K562 (cell line): ENCODE measurements around the gene IFNGR1.

Source experiments
- CCAR2 ChIP-seq: fragments of 200-400 bp; formaldehyde crosslinking; IDR thresholded peaks from 2 replicates; pipeline ENCODE4 v1.6.1; 2017; ENCODE audit warnings: mild to moderate bottlenecking, low read depth, low read length
- FOXJ2 ChIP-seq: fragments of 200-800 bp; sonication (Bioruptor generic); IDR thresholded peaks from 2 replicates; pipeline ENCODE4 v1.6.1; 2016; ENCODE audit warnings: missing genetic modification characterization, missing compliant biosample characterization
- KDM1A ChIP-seq, 2 experiments: fragments of 450-650 bp; IDR thresholded peaks; 2 replicates each; pipeline ENCODE4 v1.6.1; 2016; ENCODE audit warnings: mild to moderate bottlenecking in 2 of 2
- NKRF ChIP-seq: fragments of 450-650 bp; IDR thresholded peaks from 2 replicates; pipeline ENCODE4 v1.6.1; 2016; ENCODE audit warnings: borderline replicate concordance
- PATZ1 ChIP-seq: fragments of 250-450 bp; sonication (Bioruptor Pico); IDR thresholded peaks from 2 replicates; pipeline ENCODE4 v1.5.0; 2020; ENCODE audit warnings: mild to moderate bottlenecking, borderline replicate concordance
- PBX2 ChIP-seq, 2 experiments: IDR thresholded peaks in 1 of 2; conservative IDR thresholded peaks in 1 of 2; 2 replicates each; pipeline ENCODE4 v1.6.1; 2016; ENCODE audit warnings: low read depth in 2 of 2, mild to moderate bottlenecking in 1 of 2, missing compliant biosample characterization in 1 of 2, missing genetic modification characterization in 1 of 2, moderate library complexity in 1 of 2
- TAF1 ChIP-seq: IDR thresholded peaks from 2 replicates; pipeline ENCODE4 v1.6.1; 2011; ENCODE audit warnings: mild to moderate bottlenecking, low read length, moderate library complexity; ENCODE audit not compliant: insufficient read depth, control insufficient read depth, severe bottlenecking; ENCODE audit errors: extremely low read depth
- TCF7 ChIP-seq: sonication (generic); IDR thresholded peaks from 2 replicates; pipeline ENCODE4 v1.6.1; 2016; ENCODE audit warnings: antibody characterized with exemption, borderline replicate concordance
- ZBTB8A ChIP-seq: fragments of 450-650 bp; IDR thresholded peaks from 2 replicates; pipeline ENCODE4 v1.6.1; 2018; ENCODE audit warnings: mild to moderate bottlenecking, moderate library complexity; ENCODE audit not compliant: partially characterized antibody
- TF ChIP-seq, protein P1 (sequence below), 3 experiments: IDR thresholded peaks in 2 of 3; conservative IDR thresholded peaks in 1 of 3; 2 replicates each; pipeline ENCODE4 v1.5.1; 2011 to 2012; ENCODE audit warnings: low read length in 3 of 3, mild to moderate bottlenecking in 3 of 3, control low read depth in 2 of 3, improper control_type of control experiment in 1 of 3, inconsistent platforms in 1 of 3, low read depth in 1 of 3, mixed read lengths in 1 of 3, moderate library complexity in 1 of 3; ENCODE audit not compliant: insufficient read depth in 2 of 3

DNA sequence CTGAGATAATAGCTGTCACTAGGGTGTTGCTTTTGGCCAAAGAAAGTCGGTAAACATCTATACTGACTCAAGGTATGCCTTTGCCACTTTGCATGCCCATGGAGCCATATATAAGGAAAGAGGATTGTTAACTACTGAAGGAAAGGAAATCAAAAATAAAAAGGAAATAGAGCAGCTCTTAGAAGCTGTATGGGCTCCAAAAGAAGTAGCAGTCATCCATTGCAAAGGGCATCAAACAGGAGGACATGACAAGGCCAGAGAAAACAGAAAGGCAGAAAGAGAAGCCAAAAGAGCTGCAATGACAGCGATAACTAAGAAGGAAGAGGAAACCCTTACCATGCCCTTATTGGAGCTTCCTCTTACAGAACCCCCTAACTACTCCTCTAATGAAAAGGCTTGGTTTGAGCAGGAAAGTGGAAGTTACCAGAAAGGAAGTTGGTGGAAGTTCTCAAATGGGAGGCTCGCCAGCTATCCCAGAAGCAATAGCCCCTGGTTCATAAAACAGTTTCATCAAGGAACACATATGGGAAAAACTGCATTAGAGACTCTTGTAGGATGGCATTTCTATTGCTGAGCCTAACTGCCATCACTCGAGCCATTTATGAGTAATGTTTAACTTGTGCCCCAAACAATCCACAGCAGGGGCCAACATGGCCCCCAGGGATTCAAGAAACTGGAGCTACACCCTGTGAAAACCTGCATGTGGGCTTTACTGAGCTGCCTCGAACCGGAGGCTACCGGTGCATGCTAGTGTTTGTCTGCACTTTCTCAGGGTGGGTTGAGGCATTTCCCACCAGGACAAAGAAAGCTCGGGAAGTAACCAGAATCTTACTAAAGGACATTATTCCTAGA lies 52.7 kb downstream of the IFNGR1 start:
- TF ChIP-seq FOXJ2 (tag), result no peak
- TF ChIP-seq KDM1A (IDR thresholded peaks at IDR 0.05), result no peak
- no peak for TF ChIP-seq PATZ1 (CRISPR knock-in tag)
- no peak for TF ChIP-seq PBX2 (CRISPR knock-in tag; IDR thresholded peaks at IDR 0.05; ENCODE audit: low read depth)
- TF ChIP-seq PBX2 (tag; conservative IDR thresholded peaks at IDR 0.05; ENCODE audit: low read depth), result no peak
- TF ChIP-seq CCAR2, result no peak
- no peak for TF ChIP-seq TCF7
- TF ChIP-seq, protein P1, sequence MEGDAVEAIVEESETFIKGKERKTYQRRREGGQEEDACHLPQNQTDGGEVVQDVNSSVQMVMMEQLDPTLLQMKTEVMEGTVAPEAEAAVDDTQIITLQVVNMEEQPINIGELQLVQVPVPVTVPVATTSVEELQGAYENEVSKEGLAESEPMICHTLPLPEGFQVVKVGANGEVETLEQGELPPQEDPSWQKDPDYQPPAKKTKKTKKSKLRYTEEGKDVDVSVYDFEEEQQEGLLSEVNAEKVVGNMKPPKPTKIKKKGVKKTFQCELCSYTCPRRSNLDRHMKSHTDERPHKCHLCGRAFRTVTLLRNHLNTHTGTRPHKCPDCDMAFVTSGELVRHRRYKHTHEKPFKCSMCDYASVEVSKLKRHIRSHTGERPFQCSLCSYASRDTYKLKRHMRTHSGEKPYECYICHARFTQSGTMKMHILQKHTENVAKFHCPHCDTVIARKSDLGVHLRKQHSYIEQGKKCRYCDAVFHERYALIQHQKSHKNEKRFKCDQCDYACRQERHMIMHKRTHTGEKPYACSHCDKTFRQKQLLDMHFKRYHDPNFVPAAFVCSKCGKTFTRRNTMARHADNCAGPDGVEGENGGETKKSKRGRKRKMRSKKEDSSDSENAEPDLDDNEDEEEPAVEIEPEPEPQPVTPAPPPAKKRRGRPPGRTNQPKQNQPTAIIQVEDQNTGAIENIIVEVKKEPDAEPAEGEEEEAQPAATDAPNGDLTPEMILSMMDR (IDR thresholded peaks at IDR 0.05 in 2 of 3, conservative IDR thresholded peaks at IDR 0.05 in 1 of 3; ENCODE audit: insufficient read depth in 2 of 3, low read depth in 1 of 3, low read length in 3 of 3), result no peak
- no peak for TF ChIP-seq TAF1
- no peak for TF ChIP-seq NKRF
- no peak for TF ChIP-seq ZBTB8A
